ENCODE measurements around the gene FNDC8.

GRCh38 chr17:35146214-35146833 lies 24.9 kb downstream of the FNDC8 start:
- no peak for TF ChIP-seq CTCF (IDR thresholded peaks at IDR 0.05; ENCODE audit: control extremely low read depth in 1 of 3, insufficient read depth in 1 of 3, low read depth in 1 of 3, low read length in 3 of 3)
- no peak for TF ChIP-seq ZNF274 (IDR thresholded peaks at IDR 0.05; ENCODE audit: borderline replicate concordance, extremely low read depth, low read length)
- TF ChIP-seq EP300 (IDR thresholded peaks at IDR 0.05; ENCODE audit: borderline replicate concordance in 1 of 2, low read depth in 2 of 2, low read length in 2 of 2), result no peak
- TF ChIP-seq SIN3A (conservative IDR thresholded peaks at IDR 0.05 in 1 of 2, IDR thresholded peaks at IDR 0.05 in 1 of 2; ENCODE audit: low read depth in 1 of 2, low read length in 2 of 2), result no peak
- no peak for TF ChIP-seq CREB1 (IDR thresholded peaks at IDR 0.05)
- TF ChIP-seq JUND (IDR thresholded peaks at IDR 0.05; ENCODE audit: low read length), result no peak
- no peak for TF ChIP-seq POLR2A (IDR thresholded peaks at IDR 0.05; ENCODE audit: control extremely low read depth in 1 of 2, low read depth in 2 of 2, low read length in 2 of 2)
- TF ChIP-seq SIX5 (IDR thresholded peaks at IDR 0.05; ENCODE audit: low read depth, low read length), result no peak
- no peak for TF ChIP-seq HDAC2 (IDR thresholded peaks at IDR 0.05; ENCODE audit: borderline replicate concordance in 1 of 2, low read depth in 2 of 2, low read length in 2 of 2)
